Adrenal gland (tissue), 5 donors: ENCODE measurements around the gene PABPC3.

ENCODE experiments used
- POLR2A ChIP-seq, 2 donors: fragments of 450-650 bp; IDR thresholded peaks; one replicate each; pipeline ENCODE4 v1.6.1; 2017; ENCODE audit warnings: antibody characterized with exemption in 2 of 2, mild to moderate bottlenecking in 2 of 2, moderate library complexity in 1 of 2
- TF ChIP-seq, protein P1 (sequence below), 6 experiments: fragments of 450-650 bp in 4 of 6; fragments of 200-600 bp in 2 of 6; sonication (generic) in 1 of 6; IDR thresholded peaks; 1 replicate in 5 of 6; 2 replicates in 1 of 6; pipeline versions ENCODE4 v1.5.1 to v1.8.0; 2016 to 2021; ENCODE audit warnings: antibody characterized with exemption in 6 of 6, mild to moderate bottlenecking in 2 of 6, moderate library complexity in 1 of 6
- donor health status: DM: no; HTN: no; CAD: no.

DNA sequence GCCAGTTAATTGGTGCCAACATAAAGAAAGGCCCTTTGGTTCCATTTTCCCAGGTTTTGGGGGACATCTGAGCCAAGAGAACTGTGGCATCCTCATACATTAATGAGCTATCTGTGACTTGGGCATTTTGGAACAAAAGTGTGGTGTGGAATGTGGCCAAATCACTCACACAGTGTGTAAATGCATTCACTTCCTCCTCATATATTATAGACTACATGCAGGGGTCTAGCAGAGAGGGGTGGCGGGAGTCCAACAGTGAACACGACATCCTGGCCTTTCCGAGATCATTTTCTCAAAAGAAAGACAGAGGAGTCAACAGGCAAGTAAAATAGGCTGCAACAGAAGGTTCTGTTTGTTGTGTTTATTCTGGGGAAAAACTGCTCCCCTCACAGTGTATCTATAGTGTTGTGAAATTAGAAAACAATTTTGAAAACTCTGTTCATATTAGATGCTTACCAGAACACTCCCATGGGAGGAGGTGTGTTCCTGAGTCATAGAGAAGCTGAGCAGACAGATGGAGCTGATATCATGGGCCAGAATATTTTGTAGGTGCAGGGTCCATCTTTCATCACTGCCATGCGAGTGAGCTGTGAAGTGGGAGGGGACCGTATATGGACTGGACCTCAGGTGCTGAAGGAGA, 36.9 kb downstream of the PABPC3 start:
- TF ChIP-seq, protein P1, sequence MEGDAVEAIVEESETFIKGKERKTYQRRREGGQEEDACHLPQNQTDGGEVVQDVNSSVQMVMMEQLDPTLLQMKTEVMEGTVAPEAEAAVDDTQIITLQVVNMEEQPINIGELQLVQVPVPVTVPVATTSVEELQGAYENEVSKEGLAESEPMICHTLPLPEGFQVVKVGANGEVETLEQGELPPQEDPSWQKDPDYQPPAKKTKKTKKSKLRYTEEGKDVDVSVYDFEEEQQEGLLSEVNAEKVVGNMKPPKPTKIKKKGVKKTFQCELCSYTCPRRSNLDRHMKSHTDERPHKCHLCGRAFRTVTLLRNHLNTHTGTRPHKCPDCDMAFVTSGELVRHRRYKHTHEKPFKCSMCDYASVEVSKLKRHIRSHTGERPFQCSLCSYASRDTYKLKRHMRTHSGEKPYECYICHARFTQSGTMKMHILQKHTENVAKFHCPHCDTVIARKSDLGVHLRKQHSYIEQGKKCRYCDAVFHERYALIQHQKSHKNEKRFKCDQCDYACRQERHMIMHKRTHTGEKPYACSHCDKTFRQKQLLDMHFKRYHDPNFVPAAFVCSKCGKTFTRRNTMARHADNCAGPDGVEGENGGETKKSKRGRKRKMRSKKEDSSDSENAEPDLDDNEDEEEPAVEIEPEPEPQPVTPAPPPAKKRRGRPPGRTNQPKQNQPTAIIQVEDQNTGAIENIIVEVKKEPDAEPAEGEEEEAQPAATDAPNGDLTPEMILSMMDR (IDR thresholded peaks at IDR 0.05), result no peak
- no peak for TF ChIP-seq POLR2A (IDR thresholded peaks at IDR 0.05)
